Naive thymus-derived CD8-positive, alpha-beta T cell (primary cell): Measurements from ENCODE around the gene XYLT1. TPM values are rescaled to one million over a fixed set of nuclear protein-coding genes. Genes with fewer than 3 reads are reported as not detected.

Experiments used
- ATAC-seq, 2 donors: fragments of 150-1000 bp; cut with Tn5 transposase in 1 of 2; sonication (Bioruptor Pico), chemical (Tn5 transposase) in 1 of 2; 1 replicate in 1 of 2; 2 replicates in 1 of 2; pipeline ENCODE4 v1.10.0; 2021; ENCODE audit warnings: mild to moderate bottlenecking in 2 of 2, moderate library complexity in 2 of 2
- POLR2A ChIA-PET: fragments of 350-600 bp; sonication (Branson Sonifier 250); formaldehyde crosslinking; loops from one replicate; lab custom pipeline; 2021; ENCODE audit warnings: antibody characterized with exemption; lab: Charles Lee
- DNase-seq, 10 donors: peaks; one replicate each; pipeline versions ENCODE4 v3.0.0 to v3.0.0-alpha.2; 2020 to 2022
- H3K27ac Mint-ChIP-seq, 10 donors: one replicate each; pipeline ENCODE4 v1.8.0; 2020 to 2022; ENCODE audit warnings: mild to moderate bottlenecking in 10 of 10, mixed read lengths in 10 of 10, moderate library complexity in 4 of 10, inconsistent platforms in 1 of 10
- H3K27me3 Mint-ChIP-seq, 5 donors: one replicate each; pipeline ENCODE4 v1.8.0; 2021 to 2022; ENCODE audit warnings: mixed read lengths in 5 of 5
- H3K36me3 Mint-ChIP-seq, 3 donors: one replicate each; pipeline ENCODE4 v1.8.0; 2020 to 2022; ENCODE audit warnings: mixed read lengths in 3 of 3, mild to moderate bottlenecking in 2 of 3, inconsistent platforms in 1 of 3
- H3K4me1 Mint-ChIP-seq, 4 donors: one replicate each; pipeline ENCODE4 v1.8.0; 2021 to 2022; ENCODE audit warnings: mixed read lengths in 4 of 4
- H3K4me3 Mint-ChIP-seq, 10 donors: one replicate each; pipeline ENCODE4 v1.8.0; 2020 to 2022; ENCODE audit warnings: mild to moderate bottlenecking in 10 of 10, mixed read lengths in 10 of 10, moderate library complexity in 6 of 10, inconsistent platforms in 1 of 10
- H3K9me3 Mint-ChIP-seq, 9 donors: one replicate each; pipeline ENCODE4 v1.8.0; 2020 to 2022; ENCODE audit warnings: mixed read lengths in 9 of 9, mild to moderate bottlenecking in 3 of 9, inconsistent platforms in 1 of 9, moderate library complexity in 1 of 9
- polyA plus RNA-seq, 3 donors: library from polyadenylated mRNA; unstranded; fragments of 300-500 nt; fragmentation: Illumina TruSeq; gene quantifications; one replicate each; pipeline ENCODE4 v1.2.3, GENCODE V29; 2021
- total RNA-seq, 8 experiments: library from RNA in 2 of 8; stranded (reverse) in 2 of 8; gene quantifications; one replicate each; pipeline ENCODE4 v1.2.3 and lab custom pipeline; 2021 to 2026

Gene XYLT1
- total and polyA plus RNA-seq, 5 experiments from 2014 or later = 0.44 to 50.7 (median 1.4) TPM

DNA sequence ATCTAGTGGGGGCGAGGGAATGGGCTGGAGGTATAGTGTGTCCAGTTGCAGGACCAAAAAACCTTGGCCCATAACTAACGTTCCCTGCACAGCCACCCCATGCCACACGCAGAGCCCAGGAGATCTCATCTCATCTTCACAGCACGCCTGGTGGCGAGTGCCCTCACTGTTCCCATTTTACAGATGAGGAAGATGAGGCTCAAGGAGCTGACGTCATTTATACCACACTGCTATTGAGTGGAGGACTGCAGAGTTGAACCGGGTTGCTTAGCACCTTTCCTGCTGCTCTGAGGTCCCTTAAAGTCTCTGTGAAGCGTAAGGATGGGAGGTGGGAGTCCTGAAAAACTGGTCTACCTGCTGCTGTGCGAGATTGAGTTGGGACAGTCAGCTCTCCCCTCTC lies 172.5 kb downstream of the XYLT1 start:
- DNase-seq (no peak), ATAC-seq (no peak)
- POLR2A ChIA-PET = no interaction called here
- peaks cover 0 to 2% (median 2%) of the 10 kb centered on the region in 3 donors for H3K36me3 Mint-ChIP-seq
- no peak overlapping the region for H3K4me3 Mint-ChIP-seq
- H3K27me3 Mint-ChIP-seq = no peaks in the 10 kb centered on the region
- no peak overlapping the region for H3K27ac Mint-ChIP-seq
- no peaks in the 10 kb centered on the region for H3K9me3 Mint-ChIP-seq
- H3K4me1 Mint-ChIP-seq = peaks cover 16 to 64% (median 29%) of the 10 kb centered on the region in 4 donors

DNA sequence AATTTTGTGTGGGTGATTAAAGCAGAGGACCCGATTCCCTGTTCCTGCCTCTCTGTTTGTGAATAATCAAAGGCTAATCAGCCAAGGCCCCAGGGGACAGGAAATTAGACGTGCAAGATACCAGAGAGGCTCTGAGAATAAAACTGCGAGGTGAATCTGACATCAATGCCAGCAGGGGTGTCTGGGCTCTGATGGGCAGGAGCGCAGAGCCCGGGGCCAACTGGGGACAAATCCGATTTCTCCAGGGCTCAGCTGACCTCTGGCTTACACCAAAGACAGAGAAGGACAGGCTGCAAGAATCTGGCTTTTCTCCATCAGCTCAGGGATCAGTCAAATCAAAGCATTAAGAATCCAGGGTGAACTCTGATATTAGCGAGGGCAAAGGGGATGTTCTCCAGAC lies 174.3 kb downstream of the XYLT1 start:
- Mint-ChIP-seq H3K9me3 (no peaks in the 10 kb centered on the region), H3K27ac (peak overlapping the region in 2 of 10 donors; percentile 41 to 56), H3K36me3 (peaks cover 2 to 3% (median 2%) of the 10 kb centered on the region in 3 donors), H3K4me3 (no peak overlapping the region), H3K27me3 (no peaks in the 10 kb centered on the region), H3K4me1 (peaks cover 10 to 47% (median 15%) of the 10 kb centered on the region in 4 donors)
- POLR2A ChIA-PET = no interaction called here
- ATAC-seq (no peak), DNase-seq (no peak)

- Mint-ChIP-seq H3K36me3 (peaks cover 2 to 3% (median 2%) of the 10 kb centered on the region in 3 donors), H3K9me3 (no peaks in the 10 kb centered on the region), H3K27ac (peak overlapping the region in 2 of 10 donors; percentile 41 to 56), H3K27me3 (no peaks in the 10 kb centered on the region), H3K4me3 (no peak overlapping the region), H3K4me1 (peaks cover 10 to 44% (median 15%) of the 10 kb centered on the region in 4 donors)
- POLR2A ChIA-PET = no interaction called here
- no peak for DNase-seq
- no peak for ATAC-seq
Observed at GRCh38 chr16:17295948-17296347, 174.8 kb downstream of the XYLT1 start.

GRCh38 chr16:17294856-17295255 lies 175.9 kb downstream of the XYLT1 start:
- no peak overlapping the region for H3K4me3 Mint-ChIP-seq
- no peak for DNase-seq
- POLR2A ChIA-PET = no interaction called here
- H3K9me3 Mint-ChIP-seq = no peaks in the 10 kb centered on the region
- peaks cover 2 to 3% (median 2%) of the 10 kb centered on the region in 3 donors for H3K36me3 Mint-ChIP-seq
- no peaks in the 10 kb centered on the region for H3K27me3 Mint-ChIP-seq
- H3K27ac Mint-ChIP-seq = peak overlapping the region in 3 of 10 donors; percentile 16 to 79 (median 53)
- H3K4me1 Mint-ChIP-seq = peaks cover 8 to 37% (median 13%) of the 10 kb centered on the region in 4 donors
- no peak for ATAC-seq

- Mint-ChIP-seq H3K9me3 (peaks cover 0 to 3% (median 0%) of the 10 kb centered on the region in 9 donors), H3K36me3 (peaks cover 2 to 8% (median 3%) of the 10 kb centered on the region in 3 donors), H3K27me3 (no peaks in the 10 kb centered on the region), H3K4me3 (no peak overlapping the region), H3K4me1 (peaks cover 8 to 28% (median 15%) of the 10 kb centered on the region in 4 donors), H3K27ac (peak overlapping the region in 2 of 10 donors; percentile 43 to 62)
- no peak for DNase-seq
- no peak for ATAC-seq
- POLR2A ChIA-PET = no interaction called here
Observed at GRCh38 chr16:17293813-17294558, 176.8 kb downstream of the XYLT1 start.

DNA sequence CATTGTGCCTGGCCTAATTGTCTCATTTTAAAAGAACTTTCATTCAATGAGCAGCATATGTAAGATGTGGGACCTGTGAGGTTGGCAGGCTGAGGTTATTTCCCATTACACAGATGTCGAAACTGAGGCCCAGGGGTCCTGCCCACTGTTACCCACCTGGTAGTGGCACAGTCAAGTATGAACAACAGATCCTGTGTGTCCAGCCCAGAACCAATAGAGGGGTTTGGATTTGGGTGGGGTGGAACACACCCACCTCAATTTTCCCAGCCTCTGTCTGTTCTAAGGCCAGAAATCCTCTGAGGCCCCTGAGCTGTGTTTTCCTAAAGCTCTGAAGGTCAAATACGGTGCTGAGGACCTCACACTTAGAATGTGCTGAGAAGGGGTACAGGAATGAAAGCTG lies 179.5 kb downstream of the XYLT1 start:
- Mint-ChIP-seq H3K36me3 (peaks cover 1 to 9% (median 2%) of the 10 kb centered on the region in 3 donors), H3K4me1 (peaks cover 3 to 25% (median 19%) of the 10 kb centered on the region in 4 donors), H3K9me3 (peaks cover 0 to 3% (median 0%) of the 10 kb centered on the region in 9 donors), H3K27me3 (no peaks in the 10 kb centered on the region), H3K27ac (peak overlapping the region in 1 of 10 donors; percentile 18), H3K4me3 (no peak overlapping the region)
- ATAC-seq (no peak), DNase-seq (no peak)
- POLR2A ChIA-PET = no interaction called here

DNA sequence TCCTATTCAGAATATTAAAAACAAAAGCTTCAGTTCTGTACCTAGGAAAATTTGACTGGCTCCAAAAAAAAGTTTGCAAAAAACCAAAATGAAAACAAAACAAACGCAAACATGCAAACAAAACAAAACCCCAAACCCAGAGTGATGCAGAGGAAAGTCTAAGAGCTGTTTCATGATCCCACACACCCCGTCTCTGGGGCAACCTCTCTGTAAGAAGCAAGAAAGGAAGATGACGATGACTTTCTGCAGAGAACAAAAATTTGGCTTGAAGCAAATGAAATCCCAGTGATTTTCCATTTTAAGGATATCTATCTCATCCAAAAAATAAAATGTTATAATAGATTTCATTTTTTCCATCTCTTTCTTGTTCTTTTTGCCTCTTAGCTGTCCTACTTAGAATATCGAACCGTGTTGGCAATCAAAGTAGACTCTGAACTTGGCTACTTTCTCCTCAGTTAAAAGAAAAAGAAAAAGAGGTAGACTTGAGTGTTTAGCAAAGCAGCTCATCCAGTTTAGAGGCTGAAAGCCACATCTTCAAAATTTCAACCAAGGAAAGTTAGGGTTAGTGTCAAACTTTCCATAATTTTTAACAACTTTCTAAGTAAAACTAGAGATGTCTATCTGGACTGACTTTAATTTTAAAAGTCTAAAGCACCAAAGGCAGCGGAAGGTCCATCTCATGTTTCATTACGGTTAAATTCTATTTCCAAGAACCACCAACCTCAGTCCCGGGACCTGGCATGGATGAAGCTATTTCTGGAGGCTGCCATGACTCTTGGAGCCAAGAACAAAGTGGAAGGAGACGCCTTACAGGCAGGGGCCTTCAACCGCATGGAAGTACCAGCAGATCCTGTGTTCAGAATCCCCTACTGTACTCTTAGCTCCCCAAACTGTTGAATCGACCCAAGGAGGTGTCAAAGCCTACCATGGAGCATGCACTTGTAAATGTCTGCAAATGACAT lies 180.8 kb downstream of the XYLT1 start:
- H3K4me1 Mint-ChIP-seq = peaks cover 9 to 23% (median 20%) of the 10 kb centered on the region in 4 donors
- no peak for ATAC-seq
- no peaks in the 10 kb centered on the region for H3K27me3 Mint-ChIP-seq
- POLR2A ChIA-PET = no interaction called here
- DNase-seq = no peak
- peak overlapping the region in 1 of 10 donors; percentile 28 for H3K27ac Mint-ChIP-seq
- no peak overlapping the region for H3K4me3 Mint-ChIP-seq
- H3K9me3 Mint-ChIP-seq = peaks cover 0 to 3% (median 0%) of the 10 kb centered on the region in 9 donors
- peaks cover under 1 to 9% (median 1%) of the 10 kb centered on the region in 3 donors for H3K36me3 Mint-ChIP-seq

GRCh38 chr16:17289050-17289449 lies 181.7 kb downstream of the XYLT1 start:
- Mint-ChIP-seq H3K27ac (peak overlapping the region in 1 of 10 donors; percentile 50), H3K4me1 (peaks cover 12 to 24% (median 23%) of the 10 kb centered on the region in 4 donors), H3K36me3 (peaks cover 0 to 9% (median 1%) of the 10 kb centered on the region in 3 donors), H3K27me3 (no peaks in the 10 kb centered on the region), H3K4me3 (no peak overlapping the region), H3K9me3 (peaks cover 0 to 3% (median 0%) of the 10 kb centered on the region in 9 donors)
- DNase-seq = no peak
- POLR2A ChIA-PET = no interaction called here
- no peak for ATAC-seq

- H3K4me3 Mint-ChIP-seq = no peak overlapping the region
- peaks cover 0 to 3% (median 0%) of the 10 kb centered on the region in 9 donors for H3K9me3 Mint-ChIP-seq
- H3K27me3 Mint-ChIP-seq = no peaks in the 10 kb centered on the region
- DNase-seq (no peak), ATAC-seq (no peak)
- H3K27ac Mint-ChIP-seq = peak overlapping the region in 3 of 10 donors; percentile 35 to 82 (median 72)
- POLR2A ChIA-PET = no interaction called here
- H3K4me1 Mint-ChIP-seq = peaks cover 19 to 39% (median 34%) of the 10 kb centered on the region in 4 donors
- H3K36me3 Mint-ChIP-seq = peaks cover 1 to 7% (median 2%) of the 10 kb centered on the region in 3 donors
Observed at GRCh38 chr16:17287166-17287800, 183.5 kb downstream of the XYLT1 start.

- Mint-ChIP-seq H3K27me3 (no peaks in the 10 kb centered on the region), H3K27ac (no peak overlapping the region), H3K4me1 (peaks cover 20 to 43% (median 37%) of the 10 kb centered on the region in 4 donors), H3K9me3 (peaks cover 0 to 3% (median 0%) of the 10 kb centered on the region in 9 donors), H3K4me3 (no peak overlapping the region), H3K36me3 (peaks cover 1 to 6% (median 2%) of the 10 kb centered on the region in 3 donors)
- POLR2A ChIA-PET = interaction anchor here (0.5 kb wide), 1 partner anchor 766 kb away, joined by 5 read pairs; no protein-coding TSS in a partner anchor
- ATAC-seq = no peak
- no peak for DNase-seq
Observed at GRCh38 chr16:17286443-17286842, 184.3 kb downstream of the XYLT1 start.

DNA sequence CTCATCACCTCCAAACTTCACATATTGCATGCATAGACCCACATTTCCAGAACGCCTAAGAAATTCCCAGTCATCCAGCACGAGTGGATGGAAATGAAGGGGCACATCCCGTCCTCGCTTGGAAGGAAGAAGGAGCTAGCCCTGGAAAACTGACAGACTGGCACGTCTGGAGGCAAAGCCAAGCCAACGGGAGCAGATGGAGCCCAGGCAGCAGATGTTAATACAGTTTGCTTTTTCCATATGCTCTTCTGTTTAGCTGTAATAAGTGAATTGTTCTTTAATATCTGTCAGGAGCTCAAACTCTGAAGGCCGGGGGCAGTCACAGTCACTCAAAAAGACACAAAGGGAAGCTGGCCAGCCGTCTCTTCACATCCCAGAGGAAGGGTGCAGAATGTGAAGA lies 187.7 kb downstream of the XYLT1 start:
- H3K9me3 Mint-ChIP-seq = no peaks in the 10 kb centered on the region
- no peak for ATAC-seq
- H3K27me3 Mint-ChIP-seq = no peaks in the 10 kb centered on the region
- peaks cover 0 to 4% (median 0%) of the 10 kb centered on the region in 3 donors for H3K36me3 Mint-ChIP-seq
- no peak for DNase-seq
- H3K4me1 Mint-ChIP-seq = peaks cover 33 to 65% (median 45%) of the 10 kb centered on the region in 4 donors
- H3K4me3 Mint-ChIP-seq = no peak overlapping the region
- POLR2A ChIA-PET = no interaction called here
- H3K27ac Mint-ChIP-seq = no peak overlapping the region

- DNase-seq (no peak), ATAC-seq (no peak)
- H3K9me3 Mint-ChIP-seq = no peaks in the 10 kb centered on the region
- peak overlapping the region in 1 of 10 donors; percentile 47 for H3K4me3 Mint-ChIP-seq
- POLR2A ChIA-PET = interaction anchor here (1.0 kb wide), 1 partner anchor 88 kb away, joined by 3 read pairs; no protein-coding TSS in a partner anchor
- H3K27ac Mint-ChIP-seq = peak overlapping the region in 2 of 10 donors; percentile 1 to 14
- peaks cover 0 to 4% (median 0%) of the 10 kb centered on the region in 3 donors for H3K36me3 Mint-ChIP-seq
- H3K27me3 Mint-ChIP-seq = no peaks in the 10 kb centered on the region
- peaks cover 34 to 70% (median 44%) of the 10 kb centered on the region in 4 donors for H3K4me1 Mint-ChIP-seq
Observed at GRCh38 chr16:17282247-17282646, 188.5 kb downstream of the XYLT1 start.
